Sigmoid colon (tissue), 4 donors: ENCODE results near the gene SCART1.
"Not testable (repeated sequence)": the region's sequence is repeated elsewhere in the genome, so short reads cannot be mapped to it uniquely, and the experiment has no call there.

Experiments
- POLR2A ChIP-seq, 2 donors: fragments of 450-650 bp; IDR thresholded peaks; one replicate each; pipeline ENCODE4 v1.6.1; 2016; ENCODE audit warnings: antibody characterized with exemption in 2 of 2, mild to moderate bottlenecking in 2 of 2, moderate library complexity in 2 of 2
- POLR2AphosphoS5 ChIP-seq, 4 donors: sonication (generic); formaldehyde crosslinking; IDR thresholded peaks; one replicate each; pipeline ENCODE4 v1.6.1; 2017; ENCODE audit warnings: antibody characterized with exemption in 4 of 4
- TF ChIP-seq, protein P1 (sequence below), 4 experiments: fragments of 450-650 bp in 3 of 4; fragments of 200-600 bp in 1 of 4; IDR thresholded peaks; one replicate each; pipeline ENCODE4 v1.5.1; 2016 to 2019; ENCODE audit warnings: antibody characterized with exemption in 4 of 4, mild to moderate bottlenecking in 3 of 4, moderate library complexity in 2 of 4

DNA sequence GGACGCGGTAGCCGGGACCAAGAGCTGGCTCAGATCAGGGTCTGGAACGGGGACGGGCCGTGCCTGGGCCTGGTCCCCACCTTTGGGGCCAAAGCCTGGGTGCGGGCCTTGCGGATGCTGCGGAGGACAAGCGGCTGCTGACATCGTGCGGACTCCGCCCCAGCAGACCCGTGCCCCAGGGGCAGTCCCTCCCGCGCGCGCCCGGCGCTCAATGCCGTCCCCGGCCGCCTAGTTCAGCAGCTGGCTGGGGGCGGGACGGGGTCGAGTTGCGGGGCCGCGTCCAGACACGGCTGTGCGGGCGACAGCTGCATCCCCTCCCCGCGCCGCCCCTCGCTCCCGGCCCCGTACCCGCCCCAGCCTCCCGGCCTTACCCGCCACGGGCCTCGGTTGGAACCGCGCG, 29.6 kb upstream of the SCART1 start:
- TF ChIP-seq, protein P1, sequence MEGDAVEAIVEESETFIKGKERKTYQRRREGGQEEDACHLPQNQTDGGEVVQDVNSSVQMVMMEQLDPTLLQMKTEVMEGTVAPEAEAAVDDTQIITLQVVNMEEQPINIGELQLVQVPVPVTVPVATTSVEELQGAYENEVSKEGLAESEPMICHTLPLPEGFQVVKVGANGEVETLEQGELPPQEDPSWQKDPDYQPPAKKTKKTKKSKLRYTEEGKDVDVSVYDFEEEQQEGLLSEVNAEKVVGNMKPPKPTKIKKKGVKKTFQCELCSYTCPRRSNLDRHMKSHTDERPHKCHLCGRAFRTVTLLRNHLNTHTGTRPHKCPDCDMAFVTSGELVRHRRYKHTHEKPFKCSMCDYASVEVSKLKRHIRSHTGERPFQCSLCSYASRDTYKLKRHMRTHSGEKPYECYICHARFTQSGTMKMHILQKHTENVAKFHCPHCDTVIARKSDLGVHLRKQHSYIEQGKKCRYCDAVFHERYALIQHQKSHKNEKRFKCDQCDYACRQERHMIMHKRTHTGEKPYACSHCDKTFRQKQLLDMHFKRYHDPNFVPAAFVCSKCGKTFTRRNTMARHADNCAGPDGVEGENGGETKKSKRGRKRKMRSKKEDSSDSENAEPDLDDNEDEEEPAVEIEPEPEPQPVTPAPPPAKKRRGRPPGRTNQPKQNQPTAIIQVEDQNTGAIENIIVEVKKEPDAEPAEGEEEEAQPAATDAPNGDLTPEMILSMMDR (IDR thresholded peaks at IDR 0.05): not testable (repeated sequence)
- not testable (repeated sequence) for TF ChIP-seq POLR2A, POLR2AphosphoS5 (IDR thresholded peaks at IDR 0.05)
